HG03378 (cell line): ENCODE results near the gene ZFPL1.
A peak's percentile ranks its signal among the peaks of the same experiment; 100 is the strongest.

ENCODE experiments used
- ATAC-seq: cut with Tn5 transposase; IDR thresholded peaks from one replicate; pipeline ENCODE4 v1.9.1; 2021; ENCODE audit warnings: mild to moderate bottlenecking, moderate library complexity; ENCODE audit not compliant: unreplicated experiment

Gene ZFPL1

GRCh38 chr11:65059959-65060824, 23.8 kb upstream of the ZFPL1 start:
- ATAC-seq = no peak

GRCh38 chr11:65060913-65061408, 23.1 kb upstream of the ZFPL1 start:
- no peak for ATAC-seq

GRCh38 chr11:65063532-65063931, 20.5 kb upstream of the ZFPL1 start:
- no peak for ATAC-seq

- ATAC-seq = no peak
Measured at GRCh38 chr11:65064847-65065240, 19.2 kb upstream of the ZFPL1 start.

GRCh38 chr11:65065851-65066250, 18.2 kb upstream of the ZFPL1 start:
- ATAC-seq = no peak

- no peak for ATAC-seq
Measured at GRCh38 chr11:65066315-65066714, 17.7 kb upstream of the ZFPL1 start.

- no peak for ATAC-seq
Measured at GRCh38 chr11:65066805-65067291, 17.2 kb upstream of the ZFPL1 start.

- no peak for ATAC-seq
Measured at GRCh38 chr11:65067446-65067845, 16.6 kb upstream of the ZFPL1 start.

GRCh38 chr11:65069217-65069616, 14.8 kb upstream of the ZFPL1 start:
- ATAC-seq = no peak

- ATAC-seq = no peak
Measured at GRCh38 chr11:65071907-65072630, 12.0 kb upstream of the ZFPL1 start.

GRCh38 chr11:65072631-65072966, 11.4 kb upstream of the ZFPL1 start:
- ATAC-seq = no peak

- ATAC-seq = no peak
Measured at GRCh38 chr11:65077451-65077850, 6.6 kb upstream of the ZFPL1 start.

GRCh38 chr11:65078151-65078550, 5.9 kb upstream of the ZFPL1 start:
- ATAC-seq = no peak

GRCh38 chr11:65078786-65079342, 5.2 kb upstream of the ZFPL1 start:
- no peak for ATAC-seq

- ATAC-seq = peak; percentile 9
Measured at GRCh38 chr11:65083134-65083833, 738 bp upstream of the ZFPL1 start.

GRCh38 chr11:65084598-65085375, 765 bp downstream of the ZFPL1 start:
- ATAC-seq = peak; percentile 2

GRCh38 chr11:65085446-65085845, 1.4 kb downstream of the ZFPL1 start:
- no peak for ATAC-seq

- ATAC-seq = no peak
Measured at GRCh38 chr11:65086809-65087208, 2.8 kb downstream of the ZFPL1 start.

GRCh38 chr11:65087216-65087615, 3.2 kb downstream of the ZFPL1 start:
- ATAC-seq = no peak

GRCh38 chr11:65087827-65088226, 3.8 kb downstream of the ZFPL1 start:
- ATAC-seq = no peak
